GM21529 (cell line): ENCODE data around the gene ANXA5.

ENCODE experiments used
- ATAC-seq: cut with Tn5 transposase; IDR thresholded peaks from one replicate; pipeline ENCODE4 v1.9.1; 2021; ENCODE audit not compliant: unreplicated experiment

The ANXA5 gene

DNA sequence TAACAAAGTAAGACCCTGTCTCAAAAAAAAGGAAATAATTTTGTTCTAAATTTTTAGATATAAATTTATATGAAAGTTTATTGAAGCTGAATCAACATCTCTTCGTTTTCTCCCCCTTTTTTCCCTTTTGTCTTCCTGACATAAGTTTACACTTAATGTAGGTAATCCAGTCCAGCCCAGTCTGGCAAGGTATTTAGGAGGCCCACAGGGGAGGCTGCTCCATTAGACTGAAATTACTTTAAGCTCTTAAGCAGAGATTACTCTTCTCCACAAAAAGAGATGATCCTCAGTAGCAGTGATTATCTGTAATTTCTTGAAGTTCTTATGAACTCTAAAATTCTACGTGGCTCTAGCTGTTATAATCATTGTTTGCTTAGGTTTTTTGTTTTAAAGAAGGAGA lies 46.0 kb downstream of the ANXA5 start:
- ATAC-seq, result no peak

- no peak for ATAC-seq
These were observed 48.3 kb downstream of the ANXA5 start for GRCh38 chr4:121648516-121648915.

DNA sequence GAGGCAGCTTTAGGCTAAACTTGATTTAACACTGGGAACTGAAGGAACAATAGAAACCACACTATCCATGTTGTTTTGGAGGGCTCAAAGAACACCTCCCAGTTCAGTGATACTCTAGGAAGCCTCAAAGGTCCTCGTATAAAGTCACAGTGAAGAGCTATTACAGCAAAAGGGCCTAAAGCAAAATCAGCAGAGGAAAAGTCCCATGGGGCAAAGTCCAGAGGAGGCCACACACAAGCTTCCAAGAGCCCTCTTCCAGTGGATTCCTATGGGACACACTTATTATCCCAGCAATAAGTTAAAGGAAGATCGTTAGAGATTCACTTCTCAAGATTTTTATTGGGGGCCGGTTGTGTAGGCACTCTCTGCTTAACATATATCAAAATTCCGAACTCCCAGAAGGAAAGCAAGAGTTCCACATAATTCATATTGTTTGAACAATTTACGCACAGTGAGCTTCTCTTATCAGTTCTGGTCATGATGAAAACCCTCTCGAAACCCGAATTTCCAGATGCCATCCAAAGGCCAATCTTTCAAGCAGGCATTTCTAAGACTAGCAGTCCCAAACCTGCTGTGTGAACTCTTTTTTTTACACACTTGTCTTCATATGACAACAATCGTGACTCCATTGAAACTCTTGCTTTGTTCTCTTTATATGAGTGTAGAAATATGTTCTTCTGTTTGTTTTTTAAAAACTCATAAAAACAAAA lies 53.7 kb downstream of the ANXA5 start:
- no peak for ATAC-seq

DNA sequence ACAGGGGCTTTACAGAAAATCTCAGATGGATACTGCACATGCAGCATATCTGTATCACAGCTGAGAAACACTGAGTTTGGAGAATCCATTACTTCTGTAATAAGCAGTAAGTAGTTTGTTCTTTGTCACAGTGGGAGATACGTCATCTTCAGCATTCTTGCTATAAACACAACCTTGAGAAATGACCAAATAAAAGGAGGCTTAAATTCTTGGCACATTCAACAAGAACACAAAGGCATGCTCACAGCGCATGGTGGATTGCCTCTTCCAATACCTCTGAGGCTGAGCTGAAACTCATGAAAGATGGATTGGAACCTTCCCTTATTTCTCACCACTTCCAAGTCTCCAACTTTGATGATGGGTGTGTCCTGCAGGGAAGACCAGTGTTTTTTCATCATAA lies 54.5 kb downstream of the ANXA5 start:
- no peak for ATAC-seq

DNA sequence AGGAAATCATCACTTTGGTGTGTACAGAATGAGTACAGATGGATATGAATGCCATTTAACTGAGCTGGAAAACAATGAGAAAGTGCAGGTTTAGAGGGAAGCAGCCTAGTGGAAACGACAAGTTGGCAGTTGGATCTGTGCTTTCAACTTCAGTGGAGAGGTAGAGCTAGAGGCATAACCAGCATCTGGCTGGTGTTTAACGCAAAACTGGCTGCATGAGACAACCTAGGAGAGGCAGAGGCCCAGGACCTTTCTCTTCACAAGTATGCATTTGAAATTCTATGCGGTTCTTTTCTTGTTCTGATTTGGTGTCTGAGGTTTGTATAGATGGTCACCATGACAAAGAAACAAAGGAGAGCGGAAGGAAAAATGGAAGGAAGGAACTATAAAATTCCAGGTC lies 63.1 kb downstream of the ANXA5 start:
- no peak for ATAC-seq

GRCh38 chr4:121632636-121633035 lies 64.1 kb downstream of the ANXA5 start:
- ATAC-seq, result no peak
